ENCODE data around the gene SMARCA5.

GRCh38 chr4:143558286-143558685, 44.8 kb downstream of the SMARCA5 start:
- no peak for TF ChIP-seq CEBPB (IDR thresholded peaks at IDR 0.05)
- no peak for TF ChIP-seq RAD21 (IDR thresholded peaks at IDR 0.05; ENCODE audit: low read depth)
- TF ChIP-seq EP300 (IDR thresholded peaks at IDR 0.05; ENCODE audit: borderline replicate concordance): no peak
- no peak for TF ChIP-seq TEAD4 (IDR thresholded peaks at IDR 0.05)
- TF ChIP-seq REST (IDR thresholded peaks at IDR 0.05; ENCODE audit: low read depth): no peak
- no peak for TF ChIP-seq TAF1 (IDR thresholded peaks at IDR 0.05; ENCODE audit: low read depth)
- TF ChIP-seq EGR1 (IDR thresholded peaks at IDR 0.05): no peak
- TF ChIP-seq MAX (IDR thresholded peaks at IDR 0.05): no peak
- TF ChIP-seq ZBTB7A (IDR thresholded peaks at IDR 0.05; ENCODE audit: low read depth): no peak
- no peak for TF ChIP-seq TCF12 (IDR thresholded peaks at IDR 0.05; ENCODE audit: low read depth)
- TF ChIP-seq CREB1 (IDR thresholded peaks at IDR 0.05; ENCODE audit: low read depth): no peak
- no peak for TF ChIP-seq YY1 (IDR thresholded peaks at IDR 0.05; ENCODE audit: low read depth)

Measured in Ishikawa (cell line).